GM12801 (cell line): Measurements from ENCODE around the gene ARGFX.

Experiments
- CTCF ChIP-seq: IDR thresholded peaks from one replicate; pipeline ENCODE4 v1.5.1; 2011; ENCODE audit warnings: control low read depth; ENCODE audit not compliant: insufficient read length; ENCODE audit errors: extremely low read depth

Gene ARGFX

GRCh38 chr3:121581691-121582090 is 13.9 kb downstream of the ARGFX start:
- no peak for TF ChIP-seq CTCF

DNA sequence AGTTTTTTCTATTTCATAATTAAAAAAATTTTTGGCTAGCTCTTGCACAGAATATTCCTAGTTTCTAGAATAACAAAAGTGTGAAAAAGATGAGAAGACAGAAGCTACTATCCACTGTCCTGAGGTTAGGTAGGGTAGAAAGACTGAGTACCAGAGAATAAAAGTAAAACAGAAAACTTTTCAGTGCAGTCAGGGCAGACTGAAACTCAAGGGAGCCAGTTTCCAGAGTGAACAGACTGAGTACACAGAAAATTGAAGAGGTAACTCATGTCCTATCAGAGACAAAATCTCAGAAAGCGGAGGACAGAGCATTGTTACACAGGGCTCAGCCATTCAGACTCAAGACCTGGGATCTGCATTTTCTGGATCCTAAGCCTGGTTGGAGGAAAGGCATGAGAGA is 16.7 kb downstream of the ARGFX start:
- no peak for TF ChIP-seq CTCF

DNA sequence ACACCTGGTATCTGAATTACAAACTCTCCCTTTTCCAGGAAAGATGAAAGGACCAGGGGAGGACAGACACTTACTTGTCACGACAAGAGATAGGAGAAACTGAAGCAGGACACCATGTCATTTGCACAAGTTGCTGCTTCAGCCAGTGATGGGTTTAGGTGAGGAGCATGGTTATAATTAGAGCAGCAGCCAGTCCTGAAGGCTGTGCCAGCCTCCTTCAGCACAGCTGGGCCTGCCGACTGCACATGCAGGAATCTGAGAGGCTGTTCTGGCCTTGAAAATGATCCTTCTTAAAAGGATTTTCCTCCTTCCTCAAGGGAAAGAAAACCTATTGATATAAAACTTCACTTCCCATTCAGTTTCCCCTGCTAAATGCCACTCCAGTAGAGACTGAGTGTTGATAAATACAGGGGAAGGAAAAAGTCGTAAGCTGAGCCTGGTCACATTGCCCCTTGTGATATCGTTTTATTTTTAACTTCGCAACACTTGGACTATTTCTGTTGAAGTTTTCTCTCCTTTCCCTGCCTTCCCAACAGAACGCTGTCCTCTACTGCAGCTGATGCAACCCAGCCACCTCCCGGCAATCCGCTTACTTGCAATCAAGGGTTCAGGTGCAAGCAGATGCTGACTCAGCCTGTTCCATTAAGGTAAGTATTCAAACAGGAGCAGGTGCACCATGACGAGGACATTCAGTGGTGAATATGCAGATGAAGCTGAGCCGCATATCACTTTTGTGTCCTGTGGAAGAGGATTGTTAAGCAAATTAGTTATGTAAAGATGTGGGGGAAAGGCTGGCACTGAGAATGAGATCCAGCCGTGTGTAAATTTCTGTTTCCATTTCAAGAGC is 25.3 kb downstream of the ARGFX start, which contains the start of gene FBXO40:
Gene FBXO40, plus strand, starts transcription at position 524 of the 847 bp plus-strand sequence. CDS start 27,197 bp downstream, outside the sequence.
- no peak for TF ChIP-seq CTCF

DNA sequence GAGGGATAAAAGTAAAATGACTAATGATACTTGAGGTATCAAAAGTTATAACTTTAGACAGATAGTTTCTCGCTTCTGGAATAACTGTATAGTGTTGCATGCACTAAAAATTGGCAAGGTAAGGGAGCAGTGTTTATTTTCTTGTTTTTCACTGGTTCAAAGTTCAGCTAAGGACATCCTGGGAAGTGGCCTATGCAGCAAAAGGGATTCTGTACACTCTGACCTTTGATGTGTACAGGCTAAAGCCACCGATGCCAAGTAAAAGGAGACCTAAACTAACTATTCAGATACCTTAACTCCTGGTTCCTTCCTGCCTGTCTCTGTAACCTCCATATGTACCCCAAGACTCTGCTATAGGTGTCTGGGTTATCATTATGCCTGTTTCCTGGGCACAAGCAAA is 27.1 kb downstream of the ARGFX start:
- no peak for TF ChIP-seq CTCF

GRCh38 chr3:121595765-121596406 is 28.1 kb downstream of the ARGFX start:
- TF ChIP-seq CTCF: no peak

DNA sequence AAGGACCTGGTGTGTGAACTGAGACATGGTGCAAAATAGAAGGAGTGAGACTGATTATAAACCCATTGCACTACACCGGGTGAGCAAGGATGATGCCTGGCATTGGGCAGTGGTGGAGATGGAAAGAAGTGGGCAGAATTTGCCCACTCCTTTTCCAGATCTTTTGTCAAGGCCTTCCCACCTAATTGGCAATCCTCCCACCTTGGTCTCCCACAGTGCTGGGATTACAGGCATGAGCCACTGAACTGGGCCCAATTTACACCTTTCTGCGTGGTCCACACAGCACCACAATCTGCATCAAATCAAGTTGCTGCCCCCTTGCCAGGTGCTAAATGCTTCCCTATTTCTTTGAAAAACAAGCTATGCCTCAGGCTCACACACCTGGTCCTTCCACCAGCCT is 30.8 kb downstream of the ARGFX start:
- TF ChIP-seq CTCF: no peak

GRCh38 chr3:121601212-121601812 is 33.6 kb downstream of the ARGFX start:
- TF ChIP-seq CTCF: no peak
